Measurements from ENCODE around the gene EZH2.

EZH2 gene

DNA sequence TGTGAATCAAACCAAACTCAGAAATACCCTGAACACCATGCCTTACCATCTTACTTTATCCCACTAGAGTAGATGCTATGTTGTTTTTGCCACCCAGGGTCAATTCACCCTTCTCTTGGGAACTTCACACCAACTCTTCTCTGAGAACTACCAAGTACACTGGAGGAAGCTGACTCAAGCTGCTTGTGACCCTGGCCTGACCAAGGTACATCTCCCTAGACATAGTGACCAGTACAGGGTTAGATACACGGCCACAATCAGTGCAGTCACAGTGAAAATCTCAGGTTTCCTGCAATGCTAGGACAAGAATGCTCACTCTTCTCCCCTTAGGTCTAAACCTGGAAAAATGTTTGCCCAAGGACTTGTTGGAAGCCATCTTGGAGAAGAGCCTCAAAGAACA is 31.8 kb downstream of the EZH2 start:
- no peak for FAIRE-seq

DNA sequence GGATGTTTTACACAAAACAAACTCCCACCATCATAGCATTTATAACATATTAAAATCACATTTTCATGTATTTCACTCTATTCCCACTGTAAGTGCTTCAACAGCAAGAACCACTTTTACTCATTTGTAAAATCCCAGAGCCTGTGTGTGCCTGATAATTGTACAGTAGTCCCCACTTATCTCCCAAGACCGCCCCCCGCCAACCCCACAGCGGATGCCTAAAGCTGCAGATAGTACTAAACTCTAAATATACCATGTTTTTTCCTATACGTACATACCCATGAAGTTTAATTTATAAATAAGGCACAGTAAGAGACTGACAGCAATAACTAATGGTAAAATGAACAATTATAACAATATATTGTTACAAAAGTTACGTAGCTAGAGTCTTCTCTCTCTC is 33.5 kb downstream of the EZH2 start:
- no peak for FAIRE-seq

DNA sequence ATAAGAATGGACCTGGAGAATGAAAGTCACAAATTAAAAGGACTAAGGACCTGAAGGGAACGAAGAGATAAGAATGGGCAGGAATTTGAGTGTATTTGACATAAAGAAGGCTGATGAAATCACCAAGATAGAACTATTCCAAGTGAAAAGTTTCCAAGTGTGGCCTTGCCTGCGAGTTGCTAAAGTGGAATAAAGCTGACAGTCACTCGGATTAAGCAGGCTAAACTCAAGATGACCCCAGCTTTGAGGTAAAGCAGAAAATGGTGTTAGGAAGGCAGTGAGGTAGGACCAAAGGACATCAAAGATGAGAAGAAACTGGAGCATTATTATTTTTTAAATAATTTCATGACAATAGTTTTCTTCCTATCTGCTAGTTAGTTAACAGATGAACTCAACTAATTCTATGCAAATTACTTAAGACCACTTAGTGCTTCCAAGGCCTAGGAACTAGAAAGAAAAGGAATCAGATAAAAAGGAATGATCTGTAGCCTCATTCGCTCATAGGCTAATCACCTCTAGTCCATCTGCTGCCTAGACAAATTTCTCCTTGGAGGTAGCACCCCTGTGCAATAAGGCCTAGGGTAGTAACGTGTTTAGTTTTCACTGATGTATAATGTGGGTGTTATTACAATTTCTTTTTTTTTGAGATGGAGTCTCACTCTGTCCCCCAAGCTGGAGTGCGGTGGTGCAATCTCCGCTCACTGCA is 34.5 kb downstream of the EZH2 start:
- FAIRE-seq, result no peak

DNA sequence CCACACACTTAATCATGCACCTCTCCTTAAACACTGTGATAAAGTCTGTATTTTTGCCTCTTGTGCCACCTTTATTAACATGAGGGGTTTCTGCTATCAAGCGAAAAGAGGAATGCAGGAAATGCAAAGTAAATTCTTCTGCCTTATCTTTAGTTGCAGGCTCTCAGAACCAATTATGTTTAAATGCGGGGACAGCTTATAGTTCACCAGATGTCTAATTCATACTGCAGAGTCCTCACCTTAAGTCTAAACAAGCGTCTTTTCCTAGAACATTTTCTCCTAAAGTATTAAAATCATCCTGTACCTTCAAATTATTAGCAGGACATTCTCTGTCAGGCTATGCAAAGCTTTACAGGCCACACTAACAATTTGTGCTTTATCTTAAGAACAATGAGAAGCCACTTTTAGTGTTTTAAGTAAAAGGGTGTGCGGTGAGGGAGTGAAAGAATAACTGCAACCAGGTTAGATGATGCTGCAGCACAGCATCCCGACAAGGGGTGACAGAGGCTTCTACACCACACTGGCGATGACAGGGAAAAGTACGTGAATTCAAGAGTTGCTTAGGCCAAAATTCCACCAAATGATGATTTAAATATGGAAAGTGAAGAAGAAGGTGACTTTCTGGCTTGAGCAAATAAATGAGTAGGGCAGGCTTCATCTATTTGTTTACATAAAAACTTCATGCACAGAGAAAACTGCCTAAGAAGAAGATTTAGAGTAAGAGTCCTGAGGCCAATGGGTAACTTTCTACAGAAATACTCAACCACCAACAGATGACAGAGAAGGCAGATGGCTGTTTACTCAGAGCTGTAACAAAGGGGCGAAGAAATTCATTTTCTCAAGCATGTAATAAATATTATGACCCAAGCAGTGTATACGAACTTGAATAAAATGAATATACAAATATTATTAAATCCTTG is 36.0 kb downstream of the EZH2 start:
- no peak for FAIRE-seq

DNA sequence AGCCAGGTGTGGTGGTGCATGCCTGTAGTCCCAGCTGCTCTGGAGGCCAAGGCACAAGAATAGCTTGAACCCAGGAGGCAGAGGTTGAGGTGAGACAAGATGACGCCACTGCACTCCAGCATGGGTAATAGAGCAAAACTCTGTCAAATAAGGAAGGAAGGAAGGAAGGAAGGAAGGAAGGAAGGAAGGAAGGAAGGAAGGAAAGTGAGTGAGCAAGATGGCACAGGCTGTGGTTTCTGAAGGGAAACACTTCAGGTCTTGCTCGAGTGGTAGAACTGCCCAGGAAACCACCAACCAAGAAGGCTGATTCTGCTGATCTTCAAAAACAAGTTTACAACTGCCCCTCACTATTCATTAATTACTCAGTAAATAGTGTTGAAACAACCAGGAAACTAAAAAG is 45.2 kb downstream of the EZH2 start:
- FAIRE-seq, result no peak

DNA sequence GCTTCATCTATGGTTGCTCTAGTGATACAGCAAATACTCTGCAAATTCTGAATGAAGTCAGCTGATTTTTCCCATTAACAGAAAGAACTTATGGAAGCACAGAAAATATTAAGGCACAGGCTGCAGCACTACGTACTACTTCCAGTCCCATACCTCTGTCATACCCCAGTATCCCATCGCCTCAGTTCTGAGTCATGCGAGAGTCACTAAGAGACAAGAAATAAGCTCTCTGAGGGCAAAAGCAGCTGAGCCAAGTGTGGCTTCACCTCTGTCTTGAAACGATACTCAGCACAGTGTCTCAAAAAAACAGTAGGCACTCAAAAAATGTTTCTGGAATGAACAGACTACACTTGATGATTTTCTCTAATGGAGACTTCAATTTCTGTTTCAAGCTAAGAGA is 48.2 kb downstream of the EZH2 start:
- no peak for FAIRE-seq

DNA sequence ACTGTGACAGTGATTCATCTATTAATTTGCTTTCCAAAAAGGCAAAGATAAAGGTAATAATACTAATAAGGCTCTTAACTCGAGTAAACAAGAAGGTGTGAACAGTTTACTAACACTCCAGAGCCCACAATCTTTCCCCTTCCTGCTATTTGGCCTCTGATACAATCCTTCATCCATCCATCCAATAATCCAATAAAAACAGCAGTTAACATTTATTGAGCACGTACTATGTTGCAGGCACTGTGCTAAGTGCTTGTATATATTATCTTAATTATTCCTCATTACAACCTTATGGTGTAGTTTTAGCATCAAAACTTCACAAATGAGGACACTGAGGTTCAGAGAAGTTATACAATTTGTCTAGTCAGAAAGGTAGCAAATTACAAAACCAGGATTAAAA is 49.5 kb downstream of the EZH2 start:
- no peak for FAIRE-seq

DNA sequence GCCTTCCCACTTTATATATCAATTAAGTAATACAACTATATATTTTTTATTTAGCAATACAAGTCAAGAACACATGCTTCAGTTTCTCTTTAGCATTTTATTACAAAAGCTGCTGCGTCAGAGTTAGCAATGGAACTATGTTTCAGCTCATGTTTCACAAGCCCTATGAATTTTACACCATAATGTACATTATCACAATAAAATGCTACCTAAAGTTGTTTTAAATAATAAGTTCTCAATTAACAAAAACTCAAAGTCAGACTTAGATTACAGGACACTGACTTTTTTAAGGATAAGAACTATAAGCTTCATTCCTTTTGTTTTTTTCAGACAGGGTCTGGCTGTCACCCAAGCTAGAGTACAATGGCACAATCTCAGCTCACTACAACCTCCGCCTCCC is 52.3 kb downstream of the EZH2 start:
- FAIRE-seq, result no peak

DNA sequence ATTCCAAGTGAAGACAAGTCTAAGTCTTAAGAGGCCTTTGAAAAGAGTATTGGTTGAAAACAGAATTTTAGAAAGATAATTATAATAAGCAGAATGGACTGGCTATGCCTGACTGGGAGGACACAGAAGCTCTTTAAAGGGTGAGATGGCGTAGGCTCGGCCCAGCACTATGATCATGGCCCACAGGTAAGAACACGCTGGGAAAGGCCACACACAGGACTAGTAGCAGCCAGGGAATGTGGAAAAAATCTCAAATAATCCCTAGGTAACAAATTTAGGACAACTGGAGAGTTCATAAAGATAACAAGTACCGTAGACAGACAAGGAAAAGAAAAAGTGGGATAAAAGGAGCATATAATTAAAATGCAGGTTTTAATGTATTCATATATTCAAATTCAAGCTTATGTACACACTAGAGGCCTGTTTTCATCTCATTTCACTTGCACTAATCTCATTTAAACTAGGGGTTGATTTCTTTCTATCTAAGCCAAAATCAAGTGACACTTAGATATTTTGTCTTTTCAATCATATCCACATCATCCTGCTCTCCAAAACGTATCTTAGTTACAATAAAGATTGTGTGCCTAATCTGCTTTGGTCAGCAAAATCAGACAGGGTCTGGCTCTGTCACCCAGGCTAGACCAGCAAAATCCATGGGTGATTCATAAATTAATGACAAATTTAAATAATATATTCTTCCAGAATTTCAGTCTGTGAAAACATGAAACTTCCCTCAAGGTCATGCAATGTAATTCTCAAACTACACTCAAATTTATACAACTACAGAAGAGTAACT is 53.0 kb downstream of the EZH2 start:
- no peak for FAIRE-seq

DNA sequence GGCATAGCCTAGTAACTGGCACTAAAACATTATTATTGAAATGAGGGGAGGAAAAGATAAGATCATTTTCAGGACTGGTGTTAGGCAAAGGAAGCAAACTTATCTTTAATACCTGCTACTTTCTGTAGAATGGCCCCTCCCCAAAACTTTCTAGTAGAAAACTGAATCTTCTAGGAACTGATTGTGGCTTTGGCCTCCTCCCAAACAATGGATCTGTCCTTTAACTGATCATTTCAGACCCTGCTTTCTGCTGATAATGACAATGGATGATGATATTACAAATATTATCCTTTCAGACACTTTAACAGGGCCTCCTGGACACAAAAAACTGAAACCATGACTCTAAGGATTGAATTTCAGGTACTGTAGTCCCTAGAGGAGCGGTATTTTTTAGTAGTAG is 55.1 kb downstream of the EZH2 start:
- FAIRE-seq, result no peak

DNA sequence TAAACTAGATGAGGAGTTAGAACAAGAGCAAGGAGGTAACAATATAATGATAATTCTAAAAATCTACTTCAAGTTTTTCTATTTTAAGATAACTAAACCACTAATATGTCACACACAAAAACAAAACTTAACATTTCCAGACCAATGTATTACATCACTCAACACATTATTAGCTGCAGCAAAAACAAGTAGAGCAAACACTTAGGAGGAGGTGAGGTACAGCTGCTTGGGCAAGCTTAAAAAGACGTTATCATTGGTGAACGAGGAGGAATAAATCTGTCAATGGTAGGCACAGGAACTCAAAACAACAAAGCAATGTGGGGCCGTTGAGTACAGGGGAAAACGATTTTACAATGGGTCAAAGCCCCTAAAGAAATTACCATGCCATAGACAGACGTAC is 58.8 kb downstream of the EZH2 start:
- no peak for FAIRE-seq

DNA sequence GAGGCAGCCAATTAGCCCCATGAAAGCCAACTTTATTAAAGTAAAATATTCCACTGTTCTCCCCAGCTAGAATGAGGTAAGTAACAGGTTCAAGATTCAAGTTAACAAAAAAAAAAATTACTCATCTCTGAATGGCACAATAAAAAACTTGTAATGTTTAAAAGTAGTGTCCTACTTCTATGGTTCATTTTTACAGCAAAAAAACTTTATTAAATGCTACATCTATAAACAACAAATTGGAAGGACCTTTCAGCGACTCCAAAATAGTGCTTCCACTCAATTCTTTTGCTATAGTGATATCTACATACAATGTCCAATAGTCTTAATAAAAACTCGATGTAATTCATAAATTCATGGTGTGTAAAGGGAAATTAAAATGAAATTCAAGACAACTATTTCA is 59.2 kb downstream of the EZH2 start:
- peak; percentile 62 for FAIRE-seq

DNA sequence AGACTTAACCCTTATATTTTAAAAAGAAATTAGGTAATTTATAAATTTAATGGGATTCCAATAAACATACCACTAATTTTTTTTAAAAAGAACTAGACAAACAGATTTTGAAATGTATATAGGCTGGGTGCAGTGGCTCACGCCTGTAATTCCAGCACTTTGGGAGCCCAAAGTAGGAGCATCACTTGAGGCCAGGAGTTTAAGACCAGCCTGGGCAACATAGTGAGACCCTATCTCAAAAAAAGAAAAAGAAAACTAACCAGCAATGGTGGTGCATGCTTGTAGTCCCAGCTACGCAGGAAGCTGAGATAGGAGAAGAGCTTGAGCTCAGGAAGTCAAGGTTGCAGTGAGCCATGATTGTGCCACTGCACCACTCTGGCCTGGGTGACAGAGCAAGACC is 62.7 kb downstream of the EZH2 start:
- FAIRE-seq, result no peak

DNA sequence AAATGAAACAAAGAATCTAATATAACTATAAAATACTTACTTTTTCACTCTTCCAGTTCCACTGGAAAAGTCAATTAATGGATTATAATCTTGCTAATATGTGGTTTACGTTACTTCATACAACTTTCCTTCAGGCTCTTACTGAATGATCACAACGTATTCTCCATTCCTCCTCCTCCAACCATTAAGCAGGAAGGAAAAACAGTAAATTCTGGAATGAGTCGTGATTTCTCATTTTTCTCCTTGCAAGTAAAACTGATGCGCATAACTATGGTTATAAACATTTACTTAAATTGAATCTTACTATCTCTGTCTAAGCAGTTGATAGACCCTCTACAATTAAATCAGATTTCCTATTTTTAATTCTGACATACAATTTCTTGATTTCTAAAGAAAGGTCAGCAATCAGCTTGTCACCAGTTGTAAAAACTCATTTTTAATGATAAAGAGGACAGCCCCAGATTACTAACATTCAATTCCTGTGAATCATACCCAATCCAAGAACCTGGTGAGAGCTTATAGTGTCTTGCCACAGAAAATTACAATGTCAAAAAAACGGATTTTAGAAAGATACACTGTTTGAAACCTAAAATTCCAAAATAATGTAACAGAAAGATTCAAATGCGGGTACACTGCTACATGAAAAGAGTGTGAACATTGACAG is 64.3 kb downstream of the EZH2 start:
- no peak for FAIRE-seq

DNA sequence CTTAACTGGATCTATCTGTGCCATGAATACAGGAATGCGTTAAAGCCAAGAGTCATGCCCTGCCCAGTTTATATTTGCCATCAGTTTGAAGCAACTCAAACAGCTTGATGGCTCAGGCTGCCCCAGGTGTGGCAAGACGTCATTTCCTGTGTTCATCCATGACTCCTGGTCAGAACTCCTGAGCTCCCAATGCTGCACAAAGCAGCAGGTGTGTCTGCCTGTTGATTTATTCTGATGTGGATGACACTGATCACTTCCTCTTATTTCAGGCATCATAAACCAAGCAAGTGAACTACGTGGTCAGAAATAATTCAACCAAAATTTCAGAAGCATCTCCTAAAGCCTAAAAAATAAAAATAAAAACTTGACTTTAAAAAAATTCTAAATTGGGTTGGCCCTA is 68.5 kb downstream of the EZH2 start:
- no peak for FAIRE-seq

DNA sequence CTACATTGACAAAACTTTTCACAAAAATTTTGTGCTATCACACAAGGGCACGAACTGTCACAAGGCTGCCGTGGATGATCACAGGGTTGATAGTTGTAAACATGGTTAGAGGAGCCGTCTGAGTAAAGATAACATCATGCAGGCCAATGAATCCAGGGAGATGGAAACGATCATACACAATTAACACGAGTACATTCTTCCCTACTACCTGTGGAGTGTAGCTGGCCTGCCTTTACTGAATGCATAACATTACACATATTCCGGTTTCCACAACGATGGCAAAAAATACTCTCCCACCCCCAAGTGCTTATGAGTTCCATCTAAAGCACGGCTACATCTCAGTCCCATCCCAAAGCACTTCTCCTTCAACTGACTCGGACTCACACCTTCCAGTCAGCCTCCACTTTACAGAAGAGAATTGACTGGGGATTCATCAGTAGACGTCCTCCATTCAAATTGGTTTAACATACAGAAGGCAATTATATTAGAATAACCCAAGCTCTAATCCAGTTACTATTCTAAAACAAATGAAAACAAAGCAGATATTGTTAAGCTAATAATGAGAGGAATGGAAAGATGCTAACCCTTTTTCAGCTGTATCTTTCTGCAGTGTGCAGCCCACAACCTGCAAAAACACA is 69.0 kb downstream of the EZH2 start:
- no peak for FAIRE-seq

DNA sequence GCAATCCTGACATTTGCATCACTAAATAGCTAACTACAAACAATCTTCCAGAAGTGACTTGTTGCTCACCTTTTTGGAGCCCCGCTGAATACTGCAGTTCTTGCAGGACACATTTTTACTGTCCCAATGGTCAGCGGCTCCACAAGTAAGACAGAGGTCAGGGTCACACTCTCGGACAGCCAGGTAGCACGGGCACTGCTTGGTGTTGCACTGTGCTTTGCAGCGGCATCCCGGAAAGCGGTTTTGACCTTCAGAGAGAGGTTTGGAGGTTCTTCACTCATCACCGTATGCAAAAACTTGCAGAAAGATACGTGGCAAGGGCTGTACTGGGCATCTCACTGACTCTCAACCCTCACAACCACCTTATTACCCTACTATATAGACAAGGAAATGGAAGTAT is 70.2 kb downstream of the EZH2 start:
- no peak for FAIRE-seq

DNA sequence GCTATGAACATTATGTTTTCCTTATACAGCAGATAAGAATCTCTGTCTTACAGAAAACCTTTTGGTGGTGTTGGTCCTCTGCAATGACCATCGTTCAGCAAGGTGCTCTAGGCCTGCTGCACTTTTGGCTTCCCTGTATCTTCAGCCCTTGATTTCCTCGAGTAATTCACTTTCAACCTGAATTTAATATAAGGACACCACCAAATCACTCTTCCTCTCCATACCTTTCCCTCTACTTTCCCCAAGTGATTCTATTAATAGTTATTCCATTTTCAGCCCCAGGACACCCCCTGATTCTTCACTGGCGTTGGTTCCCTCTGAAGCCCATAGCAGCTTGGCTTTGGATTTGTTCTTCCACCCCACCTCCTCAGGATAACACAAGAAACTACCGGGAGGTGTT is 72.2 kb downstream of the EZH2 start:
- FAIRE-seq, result no peak

DNA sequence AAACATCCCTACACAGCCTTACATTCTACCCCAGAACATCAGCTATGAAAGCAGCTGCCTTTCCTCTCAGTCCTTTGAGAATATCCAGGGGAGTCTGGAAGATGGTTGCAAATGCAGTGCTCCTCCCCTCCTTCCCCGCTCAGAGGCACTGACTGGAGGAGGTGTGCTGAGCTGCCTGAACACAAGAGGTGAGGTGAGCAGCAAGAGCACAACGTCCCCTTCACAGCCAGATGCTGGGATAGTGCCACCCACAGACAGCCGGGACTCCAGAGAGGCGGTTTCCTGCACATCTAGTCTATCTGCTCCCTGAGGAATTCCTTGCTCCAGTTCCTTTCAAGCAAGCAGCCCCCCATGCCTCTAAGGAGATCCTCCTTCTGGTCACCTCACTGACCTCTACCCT is 74.2 kb downstream of the EZH2 start:
- no peak for FAIRE-seq

DNA sequence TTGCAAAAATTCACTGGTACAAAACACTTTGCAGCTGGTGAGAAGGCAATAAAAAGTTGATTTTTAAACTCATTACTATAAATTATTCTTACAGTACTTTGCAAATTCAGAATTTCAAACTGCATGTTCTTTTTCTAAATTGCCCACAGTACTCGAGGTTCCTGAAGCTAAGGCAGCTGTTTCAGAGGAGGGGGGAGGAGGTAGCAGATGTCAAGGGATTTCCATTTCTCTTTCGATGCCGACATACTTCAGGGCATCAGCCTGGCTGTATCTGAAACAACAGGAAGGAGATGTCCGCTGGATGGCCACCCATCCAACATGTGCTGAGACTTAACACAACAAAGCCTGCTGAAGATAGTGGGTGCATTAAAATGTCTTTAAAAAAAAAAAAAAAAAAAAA is 76.7 kb downstream of the EZH2 start:
- no peak for FAIRE-seq

DNA sequence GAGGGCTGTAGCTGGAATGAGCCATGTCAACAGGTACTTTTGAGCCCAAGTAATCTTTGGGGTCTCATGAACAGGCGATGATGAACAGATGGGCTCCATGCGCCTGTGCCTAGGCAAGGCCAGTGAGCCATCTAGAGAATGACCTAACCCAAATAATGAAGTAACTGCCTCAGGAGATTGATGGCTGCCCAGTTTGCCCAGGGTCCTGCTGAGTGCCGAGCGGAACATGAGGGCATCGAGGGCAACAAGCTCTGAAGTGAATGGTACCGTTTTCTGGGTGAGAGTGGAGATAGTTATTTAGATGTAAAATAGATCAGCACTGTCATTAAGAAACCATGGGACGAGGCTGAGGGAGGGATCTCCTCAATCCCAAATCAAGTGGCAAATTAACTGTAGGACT is 77.9 kb downstream of the EZH2 start:
- FAIRE-seq, result no peak

Data from G401.6 (cell line).